GM23338 (cell line): Measurements from ENCODE around the gene GABRA1. TPM values are rescaled to one million over a fixed set of nuclear protein-coding genes. Genes with fewer than 3 reads are reported as not detected.

ENCODE experiments used
- ATAC-seq: fragments of 200-7000 bp; cut with Tn5 transposase; 3 replicates; pipeline ENCODE4 v1.9.1; 2020
- DNase-seq: peaks from one replicate; pipeline ENCODE4 v3.0.0-alpha.2; 2015; ENCODE audit warnings: low spot score
- H2AFZ ChIP-seq: fragments of 200-600 bp; sonication (generic); 2 replicates; pipeline ENCODE4 v1.8.0; 2016; ENCODE audit warnings: antibody characterized with exemption, mild to moderate bottlenecking, moderate library complexity
- H3F3A ChIP-seq: fragments of 200-600 bp; sonication (generic); replicated peaks from 2 replicates; pipeline ENCODE4 v1.8.0; 2017; ENCODE audit warnings: antibody characterized with exemption, mixed run types, low read depth
- H3K27ac ChIP-seq: fragments of 200-600 bp; sonication (generic); 2 replicates; pipeline ENCODE4 v1.6.1; 2016; ENCODE audit warnings: low read depth
- H3K27me3 ChIP-seq: fragments of 200-600 bp; sonication (generic); 2 replicates; pipeline ENCODE4 v1.8.0; 2016; ENCODE audit warnings: mild to moderate bottlenecking, mixed run types, moderate library complexity; ENCODE audit not compliant: insufficient read depth
- H3K36me3 ChIP-seq: fragments of 200-600 bp; sonication (generic); 2 replicates; pipeline ENCODE4 v1.8.0; 2016; ENCODE audit warnings: mild to moderate bottlenecking; ENCODE audit not compliant: insufficient read depth
- H3K4me1 ChIP-seq: fragments of 200-600 bp; sonication (generic); 2 replicates; pipeline ENCODE4 v1.8.0; 2016; ENCODE audit warnings: mild to moderate bottlenecking, moderate library complexity; ENCODE audit not compliant: insufficient read depth
- H3K4me2 ChIP-seq: fragments of 200-600 bp; sonication (generic); 2 replicates; pipeline ENCODE4 v1.7.1; 2017; ENCODE audit warnings: mixed run types
- H3K4me3 ChIP-seq: fragments of 200-600 bp; sonication (generic); 2 replicates; pipeline ENCODE4 v1.6.1; 2016; ENCODE audit warnings: mixed run types
- H3K79me2 ChIP-seq: fragments of 200-600 bp; sonication (generic); replicated peaks from 2 replicates; pipeline ENCODE4 v1.8.0; 2017; ENCODE audit warnings: mild to moderate bottlenecking; ENCODE audit not compliant: insufficient read depth
- H3K9me2 ChIP-seq: fragments of 200-600 bp; sonication (generic); 2 replicates; pipeline ENCODE4 v1.8.0; 2017; ENCODE audit not compliant: insufficient read depth
- H4K20me1 ChIP-seq: fragments of 200-600 bp; sonication (generic); replicated peaks from 2 replicates; pipeline ENCODE4 v1.8.0; 2017; ENCODE audit warnings: mild to moderate bottlenecking; ENCODE audit not compliant: insufficient read depth
- H3K27ac Mint-ChIP-seq: 2 replicates; pipeline ENCODE4 v1.8.0; 2020; ENCODE audit warnings: inconsistent platforms, mild to moderate bottlenecking, moderate library complexity, mixed read lengths
- H3K27me3 Mint-ChIP-seq: 3 replicates; pipeline ENCODE4 v1.8.0; 2022; ENCODE audit warnings: low read depth, mild to moderate bottlenecking, moderate library complexity, mixed read lengths, inconsistent platforms; ENCODE audit not compliant: insufficient read depth, poor library complexity
- H3K36me3 Mint-ChIP-seq: 3 replicates; pipeline ENCODE4 v1.8.0; 2021; ENCODE audit warnings: low read depth, mild to moderate bottlenecking, inconsistent platforms, moderate library complexity, mixed read lengths
- H3K4me1 Mint-ChIP-seq: 3 replicates; pipeline ENCODE4 v1.8.0; 2020; ENCODE audit warnings: mild to moderate bottlenecking, inconsistent platforms, mixed read lengths
- H3K4me3 Mint-ChIP-seq: 3 replicates; pipeline ENCODE4 v1.8.0; 2021; ENCODE audit warnings: moderate library complexity, mild to moderate bottlenecking, inconsistent platforms, mixed read lengths
- H3K9me3 Mint-ChIP-seq: 3 replicates; pipeline ENCODE4 v1.8.0; 2020; ENCODE audit warnings: moderate library complexity, mild to moderate bottlenecking, inconsistent platforms, mixed read lengths
- JUNB ChIP-seq: IDR thresholded peaks from one replicate; pipeline ENCODE4 v1.6.1; 2016; ENCODE audit warnings: antibody characterized with exemption; ENCODE audit not compliant: unreplicated experiment
- polyA plus RNA-seq: library from polyadenylated mRNA; unstranded; fragments of >200 nt; fragmentation: Nextera tagmentation; extraction: Ambion mirVana; gene quantifications from 2 replicates; pipeline ENCODE4 v1.2.1, GENCODE V29; 2016
- total RNA-seq: library from RNA; depleted of rRNA; stranded (reverse); fragments of >200 nt; shearing (Covaris generic); gene quantifications from 2 replicates; pipeline ENCODE4 v1.2.3, GENCODE V29; 2014; rRNA removed

Gene GABRA1
- total and polyA plus RNA-seq, 2 experiments from 2014 or later, result 0.52 TPM

DNA sequence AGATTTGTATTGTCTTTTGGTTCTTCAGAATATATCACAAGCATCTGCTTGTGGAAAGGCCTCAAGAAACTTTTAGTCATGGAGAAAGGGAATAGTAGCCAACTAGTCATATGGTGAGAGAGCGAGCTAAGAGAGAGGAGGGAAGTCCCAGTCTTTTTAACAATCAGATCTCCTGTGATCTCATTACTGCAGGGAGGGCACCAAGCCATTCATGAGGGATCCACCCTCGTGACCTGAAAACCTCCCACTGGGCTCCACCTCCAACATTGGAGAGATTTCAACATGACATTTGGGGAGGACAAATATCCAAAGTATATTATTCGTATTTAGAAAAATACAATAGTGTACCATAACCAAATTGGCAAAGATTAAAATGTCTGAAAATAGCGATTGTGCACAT is 99.0 kb downstream of the GABRA1 start:
- TF ChIP-seq JUNB, result no peak
- DNase-seq (no peak), ATAC-seq (no peak)
- Histone ChIP-seq H3F3A (no peaks in the 10 kb centered on the region), H4K20me1 (no peaks in the 10 kb centered on the region), H3K4me2 (no peak overlapping the region), H3K27ac (no peak overlapping the region), H3K4me3 (no peak overlapping the region), H2AFZ (no peak overlapping the region), H3K79me2 (no peaks in the 10 kb centered on the region), H3K36me3 (no peaks in the 10 kb centered on the region), H3K27me3 (no peaks in the 10 kb centered on the region), H3K4me1 (no peaks in the 10 kb centered on the region), H3K9me2 (no peaks in the 10 kb centered on the region)
- Mint-ChIP-seq H3K4me3 (no peak overlapping the region), H3K9me3 (no peaks in the 10 kb centered on the region), H3K27ac (no peak overlapping the region), H3K36me3 (no peaks in the 10 kb centered on the region), H3K27me3 (no peaks in the 10 kb centered on the region), H3K4me1 (no peaks in the 10 kb centered on the region)

Other genes starting within 250 kb of the GABRA1 start
- not detected in 2 replicates for gene GABRA6, start 162.4 kb upstream of the GABRA1 start, total RNA-seq
- not detected in 2 replicates for gene GABRA6, start 162.4 kb upstream of the GABRA1 start, polyA plus RNA-seq
- gene GABRG2, start 219.7 kb downstream of the GABRA1 start, total RNA-seq, result 3.1 and 3.5 TPM in 2 replicates
- gene GABRG2, start 219.7 kb downstream of the GABRA1 start, polyA plus RNA-seq, result 3.1 and 5.3 TPM in 2 replicates